H9 (cell line): ENCODE data around the gene SCP2. TPM values are rescaled to one million over a fixed set of nuclear protein-coding genes. Genes with fewer than 3 reads are reported as not detected.

ENCODE experiments used
- DNase-seq: peaks from one replicate; pipeline ENCODE4 v3.0.0-alpha.2; 2017
- H2AFZ ChIP-seq: one replicate; pipeline ENCODE4 v1.6.1; 2013; ENCODE audit warnings: mild to moderate bottlenecking, low read length, control low read depth, moderate library complexity
- H2AK5ac ChIP-seq: 2 replicates; pipeline ENCODE4 v1.6.1; 2013; ENCODE audit warnings: low read length, control low read depth, mixed read lengths; ENCODE audit not compliant: insufficient read length
- H2BK120ac ChIP-seq: one replicate; pipeline ENCODE4 v1.6.1; 2013; ENCODE audit warnings: low read depth, mild to moderate bottlenecking, low read length, control low read depth, inconsistent platforms; ENCODE audit not compliant: poor library complexity, severe bottlenecking
- H2BK12ac ChIP-seq: 2 replicates; pipeline ENCODE4 v1.6.1; 2013; ENCODE audit warnings: low read length, control low read depth, mixed read lengths, low read depth; ENCODE audit not compliant: insufficient read length
- H2BK15ac ChIP-seq: 2 replicates; pipeline ENCODE4 v1.6.1; 2013; ENCODE audit warnings: low read depth, low read length, control low read depth
- H2BK20ac ChIP-seq: one replicate; pipeline ENCODE4 v1.6.1; 2013; ENCODE audit warnings: low read depth, mild to moderate bottlenecking, low read length, control low read depth, inconsistent platforms; ENCODE audit not compliant: poor library complexity, severe bottlenecking
- H2BK5ac ChIP-seq: 2 replicates; pipeline ENCODE4 v1.6.1; 2013; ENCODE audit warnings: low read length, control low read depth, mixed read lengths; ENCODE audit not compliant: insufficient read length
- H3K14ac ChIP-seq: 2 replicates; pipeline ENCODE4 v1.6.1; 2013; ENCODE audit warnings: low read length, control low read depth; ENCODE audit not compliant: insufficient read depth
- H3K18ac ChIP-seq: 2 replicates; pipeline ENCODE4 v1.6.1; 2013; ENCODE audit warnings: low read depth, mild to moderate bottlenecking, mixed read lengths, low read length, control low read depth; ENCODE audit not compliant: insufficient read length
- H3K23ac ChIP-seq: 2 replicates; pipeline ENCODE4 v1.6.1; 2013; ENCODE audit warnings: low read length, control low read depth, mixed read lengths, low read depth; ENCODE audit not compliant: insufficient read length
- H3K23me2 ChIP-seq: 2 replicates; pipeline ENCODE4 v1.6.1; 2013; ENCODE audit warnings: low read depth, mild to moderate bottlenecking, mixed read lengths, low read length, control low read depth; ENCODE audit not compliant: insufficient read length, poor library complexity, severe bottlenecking
- H3K27ac ChIP-seq: 2 replicates; pipeline ENCODE4 v1.5.1; 2013; ENCODE audit warnings: low read length, control low read depth, mixed read lengths, low read depth; ENCODE audit not compliant: insufficient read length
- H3K27me3 ChIP-seq: 2 replicates; pipeline ENCODE4 v1.6.1; 2013; ENCODE audit warnings: low read length, control low read depth, inconsistent platforms; ENCODE audit not compliant: insufficient read depth
- H3K4ac ChIP-seq: 2 replicates; pipeline ENCODE4 v1.6.1; 2013; ENCODE audit warnings: low read depth, mild to moderate bottlenecking, control low read depth, inconsistent platforms, low read length, moderate library complexity
- H3K4me1 ChIP-seq: 2 replicates; pipeline ENCODE4 v1.6.1; 2013; ENCODE audit warnings: low read length, control low read depth, inconsistent platforms; ENCODE audit not compliant: insufficient read depth
- H3K4me2 ChIP-seq: 2 replicates; pipeline ENCODE4 v1.6.1; 2013; ENCODE audit warnings: low read length, control low read depth, mixed read lengths; ENCODE audit not compliant: insufficient read length, insufficient read depth
- H3K56ac ChIP-seq: 2 replicates; pipeline ENCODE4 v1.6.1; 2013; ENCODE audit warnings: low read depth, mild to moderate bottlenecking, mixed read lengths, low read length, control low read depth; ENCODE audit not compliant: insufficient read length
- H3K79me1 ChIP-seq: 2 replicates; pipeline ENCODE4 v1.6.1; 2013; ENCODE audit warnings: low read depth, mild to moderate bottlenecking, moderate library complexity, low read length, control low read depth, inconsistent platforms; ENCODE audit not compliant: insufficient read depth, poor library complexity, severe bottlenecking
- H3K79me2 ChIP-seq: 2 replicates; pipeline ENCODE4 v1.6.1; 2013; ENCODE audit warnings: low read length, control low read depth, inconsistent platforms; ENCODE audit not compliant: insufficient read depth
- H3K9ac ChIP-seq: 2 replicates; pipeline ENCODE4 v1.6.1; 2013; ENCODE audit warnings: low read length, control low read depth, mixed read lengths; ENCODE audit not compliant: insufficient read length; ENCODE audit errors: extremely low read depth
- H3K9me3 ChIP-seq: one replicate; pipeline ENCODE4 v1.6.1; 2013; ENCODE audit warnings: low read depth, low read length, inconsistent platforms; ENCODE audit not compliant: control insufficient read depth
- H3T11ph ChIP-seq: one replicate; pipeline ENCODE4 v1.6.1; 2013; ENCODE audit warnings: mild to moderate bottlenecking, low read length, control low read depth, inconsistent platforms
- H4K20me1 ChIP-seq: one replicate; pipeline ENCODE4 v1.6.1; 2013; ENCODE audit not compliant: control insufficient read depth, insufficient read length, insufficient read depth
- H4K5ac ChIP-seq: 2 replicates; pipeline ENCODE4 v1.6.1; 2013; ENCODE audit warnings: low read depth, mild to moderate bottlenecking, mixed read lengths, low read length, control low read depth; ENCODE audit not compliant: insufficient read length
- H4K8ac ChIP-seq: replicated peaks from 2 replicates; pipeline ENCODE4 v1.6.1; 2013; ENCODE audit warnings: low read length, control low read depth, mixed read lengths, low read depth; ENCODE audit not compliant: insufficient read length
- H4K91ac ChIP-seq: 2 replicates; pipeline ENCODE4 v1.6.1; 2013; ENCODE audit warnings: low read depth, mild to moderate bottlenecking, moderate library complexity, mixed read lengths, low read length, control low read depth; ENCODE audit not compliant: insufficient read length
- H3K27ac Mint-ChIP-seq, 3 experiments: 2 replicates in 2 of 3; 3 replicates in 1 of 3; pipeline ENCODE4 v1.8.0; 2020 to 2021; ENCODE audit warnings: mixed read lengths in 3 of 3, mild to moderate bottlenecking in 1 of 3, moderate library complexity in 1 of 3
- H3K27me3 Mint-ChIP-seq: 2 replicates; pipeline ENCODE4 v1.8.0; 2021; ENCODE audit warnings: low read depth, mild to moderate bottlenecking, moderate library complexity, mixed read lengths
- H3K36me3 Mint-ChIP-seq, 3 experiments: 2 replicates in 2 of 3; 3 replicates in 1 of 3; pipeline ENCODE4 v1.8.0; 2020 to 2021; ENCODE audit warnings: low read depth in 3 of 3, mixed read lengths in 3 of 3; ENCODE audit not compliant: insufficient read depth in 1 of 3
- H3K4me1 Mint-ChIP-seq, 2 experiments: 2 replicates each; pipeline ENCODE4 v1.8.0; 2020; ENCODE audit warnings: mixed read lengths in 2 of 2
- H3K4me3 Mint-ChIP-seq, 2 experiments: 2 replicates in 1 of 2; 3 replicates in 1 of 2; pipeline ENCODE4 v1.8.0; 2020 to 2021; ENCODE audit warnings: mild to moderate bottlenecking in 2 of 2, mixed read lengths in 2 of 2, moderate library complexity in 1 of 2
- H3K9me3 Mint-ChIP-seq, 2 experiments: 2 replicates in 1 of 2; 3 replicates in 1 of 2; pipeline ENCODE4 v1.8.0; 2020; ENCODE audit warnings: mild to moderate bottlenecking in 2 of 2, mixed read lengths in 2 of 2, moderate library complexity in 1 of 2
- WGBS: extraction: QIAGEN DNeasy Blood & Tissue Kit; methylation state at CpG from one replicate; pipeline ENCODE4 v1.1.7; 2013; ENCODE audit warnings: missing lambda C conversion rate, low lambda C conversion rate, mixed read lengths; ENCODE audit not compliant: insufficient read length; ENCODE audit errors: extremely low coverage; 5-methylcytosine and 5-hydroxymethylcytosine counted together
- total RNA-seq: library from RNA; stranded (reverse); gene quantifications from 2 replicates; pipeline ENCODE4 v1.2.1, GENCODE V29; 2021
- TF ChIP-seq, protein P1 (sequence below): fragments of 200-600 bp; sonication (generic); conservative IDR thresholded peaks from 3 replicates; pipeline ENCODE4 v1.8.0; 2021; ENCODE audit warnings: antibody characterized with exemption, mild to moderate bottlenecking

The SCP2 gene
- total RNA-seq, 1 experiment from 2014 or later = 48.8 TPM

DNA sequence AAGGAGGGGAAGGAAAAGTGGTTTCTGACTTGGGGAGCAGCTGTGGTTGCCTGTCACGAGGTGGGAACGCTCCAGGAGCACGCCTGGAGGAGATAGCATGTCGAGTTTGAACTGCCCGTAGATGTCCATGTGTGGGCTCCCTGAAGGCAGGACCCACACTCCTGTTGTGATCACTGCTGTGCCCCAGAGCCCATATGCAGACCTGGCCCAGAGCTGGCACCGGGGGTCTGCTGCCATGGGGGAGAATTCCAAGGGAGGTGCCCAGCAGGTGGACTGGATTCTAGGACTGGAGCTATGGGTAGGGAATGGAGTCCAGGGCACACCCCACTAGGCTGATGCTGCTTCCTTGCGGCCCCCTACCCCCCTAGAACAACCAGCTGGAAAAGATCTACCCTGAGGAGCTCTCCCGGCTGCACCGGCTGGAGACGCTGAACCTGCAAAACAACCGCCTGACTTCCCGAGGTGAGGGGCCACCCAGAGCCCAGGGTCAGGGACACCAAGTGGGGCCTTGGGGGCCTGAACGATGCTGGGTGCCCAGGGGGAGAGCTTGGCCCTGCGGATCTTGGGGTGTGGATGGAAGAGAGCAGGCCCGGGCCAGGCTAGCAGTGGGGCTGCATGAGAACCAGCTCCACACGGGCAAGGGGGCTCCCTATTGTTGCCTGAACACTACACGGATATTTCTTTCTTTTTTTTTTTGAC is 144.2 kb downstream of the SCP2 start:
- H4K91ac ChIP-seq = no peak overlapping the region
- no peak overlapping the region for H3K9ac ChIP-seq
- H2BK120ac ChIP-seq = no peak overlapping the region
- H2BK12ac ChIP-seq = no peak overlapping the region
- H2BK15ac ChIP-seq = no peak overlapping the region
- no peaks in the 10 kb centered on the region for H3K36me3 Mint-ChIP-seq
- no peak overlapping the region for H3K23ac ChIP-seq
- TF ChIP-seq, protein P1, sequence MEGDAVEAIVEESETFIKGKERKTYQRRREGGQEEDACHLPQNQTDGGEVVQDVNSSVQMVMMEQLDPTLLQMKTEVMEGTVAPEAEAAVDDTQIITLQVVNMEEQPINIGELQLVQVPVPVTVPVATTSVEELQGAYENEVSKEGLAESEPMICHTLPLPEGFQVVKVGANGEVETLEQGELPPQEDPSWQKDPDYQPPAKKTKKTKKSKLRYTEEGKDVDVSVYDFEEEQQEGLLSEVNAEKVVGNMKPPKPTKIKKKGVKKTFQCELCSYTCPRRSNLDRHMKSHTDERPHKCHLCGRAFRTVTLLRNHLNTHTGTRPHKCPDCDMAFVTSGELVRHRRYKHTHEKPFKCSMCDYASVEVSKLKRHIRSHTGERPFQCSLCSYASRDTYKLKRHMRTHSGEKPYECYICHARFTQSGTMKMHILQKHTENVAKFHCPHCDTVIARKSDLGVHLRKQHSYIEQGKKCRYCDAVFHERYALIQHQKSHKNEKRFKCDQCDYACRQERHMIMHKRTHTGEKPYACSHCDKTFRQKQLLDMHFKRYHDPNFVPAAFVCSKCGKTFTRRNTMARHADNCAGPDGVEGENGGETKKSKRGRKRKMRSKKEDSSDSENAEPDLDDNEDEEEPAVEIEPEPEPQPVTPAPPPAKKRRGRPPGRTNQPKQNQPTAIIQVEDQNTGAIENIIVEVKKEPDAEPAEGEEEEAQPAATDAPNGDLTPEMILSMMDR = no peak
- H3K18ac ChIP-seq = no peak overlapping the region
- H2BK5ac ChIP-seq = no peak overlapping the region
- H3K27me3 Mint-ChIP-seq = no peaks in the 10 kb centered on the region; the same call in 1 of the 2 replicates
- H3K27ac ChIP-seq = no peak overlapping the region
- H4K5ac ChIP-seq = no peak overlapping the region
- no peaks in the 10 kb centered on the region for H3K9me3 ChIP-seq
- H3K79me2 ChIP-seq = no peaks in the 10 kb centered on the region
- no peak overlapping the region for H2AFZ ChIP-seq
- no peaks in the 10 kb centered on the region for H4K20me1 ChIP-seq
- no peak overlapping the region for H3T11ph ChIP-seq
- no peak overlapping the region for H3K4ac ChIP-seq
- H3K79me1 ChIP-seq = no peaks in the 10 kb centered on the region
- no peak overlapping the region for H2BK20ac ChIP-seq
- H3K4me3 Mint-ChIP-seq = no peak overlapping the region
- no peaks in the 10 kb centered on the region for H3K9me3 Mint-ChIP-seq
- no CpG with 5 or more reads among the region's 17 CpGs for WGBS
- no peak overlapping the region for H3K14ac ChIP-seq
- no peaks in the 10 kb centered on the region for H3K27me3 ChIP-seq
- peaks cover 0 to 9% of the 10 kb centered on the region in 2 experiments; a peak in 1 of 4 replicates for H3K4me1 Mint-ChIP-seq
- H2AK5ac ChIP-seq = no peak overlapping the region
- H3K27ac Mint-ChIP-seq = peak overlapping the region in 1 of 3 experiments; percentile 57; a peak in 1 of 7 replicates
- H4K8ac ChIP-seq = no peak overlapping the region
- no peaks in the 10 kb centered on the region for H3K4me1 ChIP-seq
- H3K23me2 ChIP-seq = no peaks in the 10 kb centered on the region
- H3K56ac ChIP-seq = no peak overlapping the region
- no peak overlapping the region for H3K4me2 ChIP-seq
- DNase-seq = no peak
